ES-I3 (cell line): ENCODE results near the gene CRMP1.
A peak's percentile ranks its signal among the peaks of the same experiment; 100 is the strongest.

ENCODE experiments used
- H3K36me3 ChIP-seq: 2 replicates; pipeline ENCODE4 v1.6.1; 2013; ENCODE audit warnings: mild to moderate bottlenecking, low read length, control low read depth, moderate library complexity; ENCODE audit not compliant: insufficient read depth
- H3K4me1 ChIP-seq: 2 replicates; pipeline ENCODE4 v1.6.1; 2013; ENCODE audit warnings: mild to moderate bottlenecking, control low read depth, low read length; ENCODE audit not compliant: insufficient read depth
- H3K9ac ChIP-seq: 2 replicates; pipeline ENCODE4 v1.6.1; 2013; ENCODE audit warnings: low read depth, mild to moderate bottlenecking, low read length, moderate library complexity
- H3K9me3 ChIP-seq: 2 replicates; pipeline ENCODE4 v1.6.1; 2013; ENCODE audit warnings: mild to moderate bottlenecking, low read length, moderate library complexity; ENCODE audit not compliant: control insufficient read depth, insufficient read depth

Gene CRMP1

DNA sequence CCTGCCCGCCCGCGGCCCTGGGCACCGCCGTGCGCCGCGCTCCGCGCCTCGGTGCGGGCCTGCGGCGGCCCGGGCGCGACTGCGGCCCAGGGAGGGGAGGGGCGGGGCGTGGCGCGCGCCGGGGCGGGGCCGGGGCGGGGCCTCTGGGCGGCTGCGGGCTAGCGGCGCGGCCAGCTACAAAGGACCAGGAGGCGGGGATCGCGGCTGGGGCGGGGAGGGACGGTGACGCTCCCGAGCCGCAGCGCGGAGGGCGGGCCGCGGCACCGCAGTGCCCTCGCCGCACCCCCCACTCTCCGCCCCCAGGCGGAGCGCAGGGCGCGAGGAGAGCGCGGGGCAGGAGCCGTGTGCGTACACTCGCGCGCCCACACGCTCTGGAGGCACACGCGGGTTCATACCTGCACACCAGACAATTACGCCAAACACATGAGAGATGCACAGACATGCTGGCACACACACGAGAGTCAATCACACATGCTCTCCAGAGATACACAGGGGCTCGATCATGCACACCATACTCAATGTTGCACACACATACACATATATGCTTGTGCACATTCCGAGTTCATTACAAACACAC, at the start of gene CRMP1:
Gene CRMP1, minus strand, starts transcription at position 83 of the 577 bp plus-strand sequence. CDS start 117 bp downstream, outside the sequence.
- Histone ChIP-seq H3K9me3 (no peaks in the 10 kb centered on the region), H3K36me3 (no peaks in the 10 kb centered on the region), H3K4me1 (peaks cover 8% of the 10 kb centered on the region; the same call in 1 of the 2 replicates), H3K9ac (peak within 1 kb of the TSS; percentile 51; the same call in 1 of the 2 replicates)

DNA sequence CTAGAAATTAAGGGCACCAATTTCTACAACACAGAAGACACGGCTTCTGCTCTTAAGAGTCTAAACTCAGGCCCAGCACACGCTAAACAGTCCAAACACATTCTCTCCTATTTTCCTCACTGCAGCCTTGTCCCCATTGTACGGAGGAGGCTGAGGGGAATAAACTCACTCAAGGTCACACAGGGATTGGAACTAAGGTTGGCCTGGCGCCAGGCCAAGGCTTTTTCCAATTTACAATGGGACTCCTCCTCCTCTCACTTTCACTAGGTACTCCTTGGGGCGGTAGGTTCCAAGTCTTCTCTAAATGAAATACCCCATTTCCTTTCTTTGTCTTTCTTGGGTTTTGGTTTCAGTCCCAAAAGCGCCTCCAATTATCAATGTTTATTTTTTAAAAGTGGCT, 48.7 kb upstream of the CRMP1 start:
- Histone ChIP-seq H3K9me3 (peaks cover 3% of the 10 kb centered on the region; the same call in 1 of the 2 replicates), H3K4me1 (no peaks in the 10 kb centered on the region; the same call in 1 of the 2 replicates), H3K9ac (no peak overlapping the region), H3K36me3 (no peaks in the 10 kb centered on the region; the same call in 1 of the 2 replicates)

DNA sequence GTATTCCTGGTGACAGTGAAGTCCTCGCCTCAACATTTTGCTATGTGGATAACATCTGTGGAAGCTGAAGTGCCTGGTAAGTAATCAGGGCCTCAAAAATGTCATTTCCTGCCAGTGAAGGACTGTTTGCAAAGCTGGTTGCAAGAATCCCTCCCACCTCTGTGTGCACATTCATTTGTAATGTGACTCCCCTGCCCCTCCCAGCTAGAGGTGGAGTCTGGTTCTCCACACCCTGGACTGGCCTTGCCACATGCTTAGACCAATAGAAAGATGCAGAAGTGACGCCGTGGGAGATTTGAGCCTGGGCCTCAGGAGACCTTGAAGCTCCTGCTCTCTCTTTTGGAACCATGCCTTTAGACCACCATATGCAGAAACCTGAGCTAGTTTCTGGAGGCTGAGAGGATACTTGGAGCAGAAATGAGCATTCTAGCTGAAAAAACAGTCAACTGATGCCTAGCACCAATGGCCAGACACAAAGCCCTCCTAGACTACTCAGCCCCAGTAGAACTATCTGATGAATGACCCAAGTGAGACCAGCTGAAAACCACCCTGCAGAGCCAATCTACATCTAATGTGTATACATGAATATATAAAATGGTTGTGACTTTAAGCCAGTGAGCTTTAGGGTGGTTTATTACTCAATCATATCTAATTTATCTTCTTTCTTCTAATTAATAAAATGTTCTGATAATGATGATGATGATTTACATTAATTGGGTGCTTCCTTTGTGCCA, 47.8 kb upstream of the CRMP1 start:
- H3K36me3 ChIP-seq, result no peaks in the 10 kb centered on the region; the same call in 1 of the 2 replicates
- H3K9ac ChIP-seq, result no peak overlapping the region
- no peaks in the 10 kb centered on the region; the same call in 1 of the 2 replicates for H3K4me1 ChIP-seq
- no peaks in the 10 kb centered on the region for H3K9me3 ChIP-seq

DNA sequence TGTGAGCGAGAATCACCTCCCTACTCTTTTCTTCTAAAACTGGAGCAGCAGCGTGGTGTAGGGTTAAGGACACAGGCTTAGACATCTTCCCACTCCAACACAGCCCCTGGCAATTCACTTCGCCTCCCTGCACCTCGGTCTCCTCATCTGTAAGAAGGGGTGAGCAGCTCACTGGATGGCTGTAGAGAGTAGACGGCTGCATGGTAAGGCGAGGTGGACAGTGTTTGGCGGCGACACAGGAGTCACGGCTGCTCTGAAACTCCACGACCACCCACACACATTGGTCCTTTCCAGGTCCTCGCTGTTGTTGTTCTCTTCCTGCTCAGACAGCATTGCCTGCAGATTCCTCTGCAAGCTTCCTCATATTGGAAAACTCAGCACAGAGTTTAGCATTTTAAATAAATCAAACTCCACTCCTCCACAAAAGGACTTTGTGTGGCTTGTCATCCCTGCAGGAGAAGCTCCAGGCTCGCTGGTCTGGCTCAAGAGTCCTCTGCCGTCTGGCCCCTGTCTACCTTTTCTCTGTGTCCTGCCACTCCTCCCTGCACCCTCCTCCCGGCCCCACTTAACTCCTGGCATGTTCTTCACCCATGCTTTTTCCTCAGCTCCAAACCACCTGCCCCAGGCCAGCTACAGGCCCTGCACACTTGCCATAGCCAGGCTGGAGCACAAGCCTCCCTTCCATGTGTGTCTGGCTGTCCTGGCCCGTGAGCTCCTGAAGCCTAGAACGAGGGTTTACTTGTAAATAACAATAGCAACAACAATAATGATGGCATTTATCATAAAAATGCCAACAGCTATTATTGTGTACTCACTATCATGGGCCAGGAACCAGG, 41.3 kb upstream of the CRMP1 start:
- Histone ChIP-seq H3K9me3 (no peaks in the 10 kb centered on the region), H3K9ac (no peak overlapping the region), H3K36me3 (no peaks in the 10 kb centered on the region), H3K4me1 (peaks cover 3% of the 10 kb centered on the region; the same call in 1 of the 2 replicates)

DNA sequence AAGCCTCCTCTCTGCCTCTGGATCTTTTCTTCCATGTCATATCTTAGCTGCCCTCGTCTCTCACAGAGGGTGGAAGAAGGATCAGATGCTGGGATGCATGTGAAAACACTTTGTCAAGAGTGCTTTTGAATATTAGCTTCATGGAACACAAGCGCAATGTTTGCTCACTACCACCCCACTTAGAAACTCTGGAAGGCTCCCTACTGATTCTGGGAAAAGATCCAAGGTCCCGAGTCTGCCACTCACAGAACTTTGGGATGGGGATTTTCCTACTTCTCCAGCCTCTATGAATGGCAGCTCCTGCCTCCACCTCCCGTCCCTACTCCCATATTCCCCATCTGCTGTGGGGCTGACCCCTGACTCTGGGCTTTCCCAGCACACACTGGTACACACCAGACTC, 40.2 kb upstream of the CRMP1 start:
- H3K36me3 ChIP-seq, result no peaks in the 10 kb centered on the region
- H3K4me1 ChIP-seq, result peaks cover 3% of the 10 kb centered on the region; the same call in 1 of the 2 replicates
- no peaks in the 10 kb centered on the region for H3K9me3 ChIP-seq
- H3K9ac ChIP-seq, result no peak overlapping the region

DNA sequence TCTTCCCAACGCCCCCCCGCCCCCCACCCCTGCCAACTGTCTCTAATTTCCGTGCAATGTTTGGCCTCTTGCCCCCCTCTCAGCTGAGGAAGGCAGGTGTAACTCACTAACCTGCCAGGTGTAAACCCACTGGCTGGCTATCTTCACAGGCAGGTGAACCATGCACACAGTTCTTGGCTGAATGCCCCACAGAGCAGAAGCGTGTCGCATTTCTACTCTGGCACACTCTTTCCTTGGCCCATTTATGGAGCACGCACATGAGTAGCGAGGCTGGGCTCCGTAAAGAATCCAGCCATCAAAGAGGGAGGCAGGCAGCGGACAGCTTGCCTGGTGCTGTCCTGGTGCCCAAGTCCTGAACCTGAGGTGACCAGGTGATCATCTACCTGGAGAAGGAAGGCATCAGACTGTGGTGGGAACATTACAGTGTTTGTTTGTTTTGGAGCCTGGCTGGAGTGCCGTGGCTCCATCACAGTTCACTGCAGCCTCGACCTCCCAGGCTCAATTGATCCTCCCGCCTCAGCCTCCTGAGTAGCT, 39.2 kb upstream of the CRMP1 start:
- H3K4me1 ChIP-seq, result peaks cover 3% of the 10 kb centered on the region; the same call in 1 of the 2 replicates
- no peak overlapping the region for H3K9ac ChIP-seq
- H3K9me3 ChIP-seq, result no peaks in the 10 kb centered on the region
- H3K36me3 ChIP-seq, result no peaks in the 10 kb centered on the region

DNA sequence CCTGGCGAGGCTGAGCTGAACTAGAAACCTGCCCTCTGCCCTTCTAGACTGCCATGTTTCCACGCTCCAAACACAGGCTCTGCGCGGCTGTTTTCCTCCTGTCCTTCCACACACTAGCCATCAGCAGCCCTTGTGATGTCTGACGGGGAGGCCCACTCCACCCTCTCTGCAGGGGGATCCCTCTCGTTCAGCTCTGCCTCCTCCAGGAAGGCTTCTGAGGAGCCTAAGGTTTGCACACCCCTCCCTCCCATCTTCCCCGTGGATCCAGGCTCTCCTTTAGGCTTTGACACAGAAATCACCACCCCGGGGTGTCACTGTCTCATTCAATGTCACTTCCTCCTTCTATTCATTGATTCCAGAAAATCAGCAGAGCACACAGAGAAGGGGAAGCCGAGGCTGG, 38.6 kb upstream of the CRMP1 start:
- H3K9ac ChIP-seq, result no peak overlapping the region
- peaks cover 3% of the 10 kb centered on the region; the same call in 1 of the 2 replicates for H3K4me1 ChIP-seq
- H3K36me3 ChIP-seq, result no peaks in the 10 kb centered on the region
- no peaks in the 10 kb centered on the region for H3K9me3 ChIP-seq

DNA sequence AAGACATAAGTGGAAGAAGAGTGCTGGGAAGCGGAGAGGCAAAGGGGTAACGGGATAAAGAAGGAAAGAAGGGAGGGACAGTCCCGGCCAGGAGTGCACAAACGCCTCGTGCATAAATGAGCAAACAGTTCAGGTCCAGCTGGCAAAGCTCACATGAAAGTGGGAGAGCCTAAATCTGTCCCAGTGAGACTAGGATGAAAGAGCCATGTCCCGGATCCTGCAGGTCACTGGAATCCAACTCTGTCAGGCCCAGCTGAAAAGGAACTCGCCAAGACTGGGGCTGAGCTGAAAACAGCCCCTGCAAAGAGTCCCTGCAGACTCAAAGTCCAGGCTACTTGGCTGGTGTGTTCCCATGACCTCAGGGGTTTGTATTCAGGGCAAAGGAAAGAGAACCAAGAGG, 38.0 kb upstream of the CRMP1 start:
- Histone ChIP-seq H3K9ac (no peak overlapping the region), H3K36me3 (no peaks in the 10 kb centered on the region), H3K4me1 (peaks cover 3% of the 10 kb centered on the region; the same call in 1 of the 2 replicates), H3K9me3 (no peaks in the 10 kb centered on the region)

DNA sequence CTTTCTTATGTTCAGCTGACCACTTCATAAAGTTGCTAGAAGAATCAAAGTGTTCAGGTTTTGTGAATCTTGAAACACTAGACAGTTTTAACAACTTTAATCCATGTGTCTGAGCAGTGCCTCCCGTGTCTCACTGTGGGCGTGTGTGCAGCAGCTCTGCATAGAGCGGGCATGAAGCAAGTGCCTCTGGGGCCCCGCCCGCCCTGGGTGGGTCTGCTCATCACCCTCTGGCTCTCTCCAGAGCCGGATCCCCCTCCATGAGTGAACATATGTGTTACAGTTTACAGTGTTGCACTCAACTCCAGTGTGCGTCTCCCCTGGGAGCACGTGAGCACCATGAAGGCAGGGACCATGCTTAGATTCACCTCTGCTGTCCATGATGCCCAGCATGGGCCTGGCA, 37.6 kb upstream of the CRMP1 start:
- Histone ChIP-seq H3K9ac (no peak overlapping the region), H3K9me3 (no peaks in the 10 kb centered on the region), H3K4me1 (peaks cover 3% of the 10 kb centered on the region; the same call in 1 of the 2 replicates), H3K36me3 (no peaks in the 10 kb centered on the region)

DNA sequence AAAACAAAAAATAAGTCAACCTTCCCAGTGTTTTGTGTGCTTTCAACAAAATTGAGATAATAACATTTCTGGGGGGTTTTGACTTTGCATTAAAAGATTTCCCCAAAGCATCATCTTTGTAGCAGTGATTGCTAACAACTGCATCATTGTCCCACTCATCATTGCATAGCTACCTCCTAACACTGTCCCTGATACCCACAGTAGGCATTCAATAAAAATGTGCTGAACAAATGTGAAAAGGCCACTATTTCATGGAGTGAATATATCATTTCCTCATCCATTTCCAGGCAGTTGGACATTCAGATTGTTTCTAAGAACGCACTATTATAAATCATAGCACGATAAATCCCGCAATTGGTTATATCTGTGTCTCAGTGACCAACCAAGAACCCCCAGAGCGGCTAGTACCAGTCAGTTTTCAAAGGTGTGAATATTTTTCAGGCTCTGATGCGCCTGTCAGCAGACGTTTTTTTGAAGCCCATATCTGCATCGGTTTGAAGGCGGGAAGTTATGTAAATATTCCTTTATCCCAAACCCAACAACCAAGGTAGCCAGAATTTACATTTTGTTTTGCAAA, 36.0 kb upstream of the CRMP1 start:
- Histone ChIP-seq H3K36me3 (no peaks in the 10 kb centered on the region), H3K9ac (no peak overlapping the region), H3K4me1 (peaks cover 3% of the 10 kb centered on the region; the same call in 1 of the 2 replicates), H3K9me3 (no peaks in the 10 kb centered on the region)

DNA sequence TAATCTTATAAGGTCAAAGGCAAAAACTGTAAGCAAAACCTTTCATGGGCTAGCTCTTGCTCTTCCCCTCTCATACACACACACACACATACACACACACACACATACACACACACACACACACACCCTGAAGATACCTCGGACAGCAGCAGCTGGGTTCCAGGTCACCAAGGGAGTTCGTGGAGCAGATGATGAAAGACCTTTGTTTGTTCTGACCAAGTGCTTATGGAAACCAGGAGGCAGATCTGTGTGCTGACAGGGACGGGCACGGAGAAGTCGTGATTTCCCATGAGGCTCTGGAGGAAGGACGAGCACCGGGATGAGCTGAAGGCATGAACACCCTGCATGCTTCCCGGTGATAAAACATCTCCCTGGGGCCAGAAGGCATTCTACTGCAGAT, 35.4 kb upstream of the CRMP1 start:
- Histone ChIP-seq H3K9me3 (no peaks in the 10 kb centered on the region), H3K9ac (no peak overlapping the region), H3K4me1 (peaks cover 3% of the 10 kb centered on the region; the same call in 1 of the 2 replicates), H3K36me3 (no peaks in the 10 kb centered on the region)

DNA sequence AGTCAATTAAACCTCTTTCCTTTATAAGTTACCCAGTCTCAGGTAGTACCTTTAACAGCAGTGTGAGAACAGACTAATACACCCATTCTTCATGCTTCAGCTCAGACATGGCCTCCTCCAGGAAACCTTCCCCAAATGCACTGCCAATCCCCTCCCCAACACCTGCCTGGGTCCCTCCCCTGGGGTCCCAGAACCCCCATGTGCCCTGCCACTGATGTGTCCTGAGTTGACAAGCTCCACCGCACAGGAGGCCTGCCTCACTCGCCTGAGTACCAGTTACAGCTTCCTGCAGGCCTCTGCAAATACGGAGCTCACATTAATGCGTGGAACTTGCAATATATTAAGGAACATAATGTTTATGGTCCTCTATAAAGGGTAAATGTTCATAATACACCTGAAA, 34.9 kb upstream of the CRMP1 start:
- Histone ChIP-seq H3K9ac (no peak overlapping the region), H3K9me3 (no peaks in the 10 kb centered on the region), H3K4me1 (peaks cover 3% of the 10 kb centered on the region; the same call in 1 of the 2 replicates), H3K36me3 (no peaks in the 10 kb centered on the region)

DNA sequence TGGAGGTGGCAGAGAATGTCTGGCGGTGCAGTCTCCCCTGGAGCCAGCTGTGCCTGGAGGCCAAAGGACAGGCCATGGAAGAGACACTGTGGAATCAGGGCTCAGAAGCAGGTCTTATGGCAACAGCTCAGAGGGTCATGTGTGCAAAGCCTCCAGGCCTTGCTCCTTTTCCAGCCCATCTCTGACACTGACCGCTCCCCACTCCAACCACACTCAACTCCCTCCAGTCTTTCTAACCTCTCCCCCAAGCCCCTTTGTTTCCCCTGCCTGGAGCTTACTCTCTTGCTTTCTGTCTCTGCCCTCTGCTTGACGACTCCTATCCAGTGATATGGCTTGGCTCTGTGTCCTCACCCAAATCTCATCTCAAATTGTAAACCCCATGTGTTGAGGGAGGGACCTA, 34.2 kb upstream of the CRMP1 start:
- Histone ChIP-seq H3K36me3 (no peaks in the 10 kb centered on the region), H3K4me1 (peaks cover 3% of the 10 kb centered on the region; the same call in 1 of the 2 replicates), H3K9me3 (no peaks in the 10 kb centered on the region), H3K9ac (no peak overlapping the region)

DNA sequence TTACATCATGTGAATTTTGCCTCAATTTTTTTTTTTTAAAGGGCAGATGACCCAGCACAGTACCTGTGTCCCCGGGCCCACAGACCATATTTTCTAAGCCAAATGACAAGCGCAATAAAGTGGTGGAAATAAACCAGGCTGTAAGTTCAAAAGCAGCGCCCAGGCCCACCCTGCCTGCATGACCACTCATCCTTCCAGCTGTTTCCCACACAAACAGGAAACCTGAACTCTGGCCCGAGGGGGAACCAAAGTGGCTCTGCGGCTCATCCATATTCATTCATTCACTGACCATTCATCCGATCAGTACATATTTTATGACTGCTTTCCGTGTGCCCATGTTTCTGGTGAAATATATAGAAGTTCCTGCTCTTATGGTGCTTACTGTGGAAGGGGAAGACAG, 33.7 kb upstream of the CRMP1 start:
- Histone ChIP-seq H3K4me1 (peaks cover 3% of the 10 kb centered on the region), H3K36me3 (no peaks in the 10 kb centered on the region), H3K9me3 (no peaks in the 10 kb centered on the region), H3K9ac (no peak overlapping the region)
